ENCODE data around the gene ST6GALNAC3. TPM values are rescaled to one million over a fixed set of nuclear protein-coding genes. Genes with fewer than 3 reads are reported as not detected.

The ST6GALNAC3 gene
- total RNA-seq, 1 donor from 2014 or later = 22.0 TPM

DNA sequence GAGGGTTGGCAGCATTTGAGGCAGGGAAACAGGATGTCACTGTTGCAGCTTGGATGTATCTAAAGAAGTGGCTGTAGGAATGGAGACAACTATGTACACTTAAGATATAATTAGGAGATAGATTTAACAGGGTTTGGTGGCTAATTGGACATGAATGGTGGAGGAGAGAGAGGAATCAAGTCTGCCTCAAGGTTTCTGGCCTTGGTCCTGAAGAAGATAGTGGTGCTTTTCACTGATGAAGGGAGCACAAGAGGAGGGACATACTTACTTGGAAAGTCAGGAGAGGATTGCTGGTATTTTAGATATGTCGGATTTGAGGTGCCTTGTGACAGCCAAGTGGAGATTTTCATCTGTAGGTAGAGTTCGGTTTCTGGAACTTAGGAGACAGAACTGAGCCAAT lies 123.9 kb downstream of the ST6GALNAC3 start:
- Mint-ChIP-seq H3K27ac (ENCODE audit: unreplicated experiment) (peak overlapping the region; percentile 16), H3K4me3 (no peak overlapping the region), H3K27me3 (ENCODE audit: low read depth) (no peaks in the 10 kb centered on the region)

DNA sequence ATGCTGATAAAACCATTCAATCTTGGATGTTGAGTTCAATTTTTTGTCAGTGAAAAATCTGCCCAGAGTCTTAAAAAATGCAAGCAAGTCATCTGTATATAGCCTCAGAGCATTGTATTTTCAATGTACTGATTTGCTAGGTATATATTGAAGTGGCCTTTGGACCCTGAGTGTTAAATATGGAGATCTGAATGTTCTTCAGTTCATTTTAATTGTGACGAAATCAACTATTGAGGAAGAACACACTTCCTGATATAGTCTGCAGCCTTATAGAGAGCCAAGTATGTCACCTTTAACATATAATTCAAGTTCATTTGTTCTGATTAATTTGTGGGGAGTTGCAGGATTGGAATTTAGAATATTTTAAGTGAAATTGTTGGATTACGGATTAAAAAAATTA lies 128.1 kb downstream of the ST6GALNAC3 start:
- no peak for DNase-seq (ENCODE audit: low read depth, low spot score)
- Mint-ChIP-seq H3K9me3 (peaks cover 6% of the 10 kb centered on the region), H3K4me1 (peaks cover 9% of the 10 kb centered on the region), H3K36me3 (ENCODE audit: low read depth) (peaks cover 2% of the 10 kb centered on the region), H3K27me3 (ENCODE audit: low read depth) (no peaks in the 10 kb centered on the region), H3K27ac (ENCODE audit: unreplicated experiment) (no peak overlapping the region), H3K4me3 (no peak overlapping the region)
- TF ChIP-seq, protein P1, sequence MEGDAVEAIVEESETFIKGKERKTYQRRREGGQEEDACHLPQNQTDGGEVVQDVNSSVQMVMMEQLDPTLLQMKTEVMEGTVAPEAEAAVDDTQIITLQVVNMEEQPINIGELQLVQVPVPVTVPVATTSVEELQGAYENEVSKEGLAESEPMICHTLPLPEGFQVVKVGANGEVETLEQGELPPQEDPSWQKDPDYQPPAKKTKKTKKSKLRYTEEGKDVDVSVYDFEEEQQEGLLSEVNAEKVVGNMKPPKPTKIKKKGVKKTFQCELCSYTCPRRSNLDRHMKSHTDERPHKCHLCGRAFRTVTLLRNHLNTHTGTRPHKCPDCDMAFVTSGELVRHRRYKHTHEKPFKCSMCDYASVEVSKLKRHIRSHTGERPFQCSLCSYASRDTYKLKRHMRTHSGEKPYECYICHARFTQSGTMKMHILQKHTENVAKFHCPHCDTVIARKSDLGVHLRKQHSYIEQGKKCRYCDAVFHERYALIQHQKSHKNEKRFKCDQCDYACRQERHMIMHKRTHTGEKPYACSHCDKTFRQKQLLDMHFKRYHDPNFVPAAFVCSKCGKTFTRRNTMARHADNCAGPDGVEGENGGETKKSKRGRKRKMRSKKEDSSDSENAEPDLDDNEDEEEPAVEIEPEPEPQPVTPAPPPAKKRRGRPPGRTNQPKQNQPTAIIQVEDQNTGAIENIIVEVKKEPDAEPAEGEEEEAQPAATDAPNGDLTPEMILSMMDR (conservative IDR thresholded peaks at IDR 0.05) = no peak

More for the DNA sequence above, 123.9 kb downstream of the ST6GALNAC3 start:
- Mint-ChIP-seq H3K4me1 (peaks cover 4% of the 10 kb centered on the region), H3K9me3 (no peaks in the 10 kb centered on the region), H3K36me3 (ENCODE audit: low read depth) (peaks cover 2% of the 10 kb centered on the region)
- TF ChIP-seq, protein P1 (conservative IDR thresholded peaks at IDR 0.05) = no peak
- DNase-seq (ENCODE audit: low read depth, low spot score) = no peak

DNA sequence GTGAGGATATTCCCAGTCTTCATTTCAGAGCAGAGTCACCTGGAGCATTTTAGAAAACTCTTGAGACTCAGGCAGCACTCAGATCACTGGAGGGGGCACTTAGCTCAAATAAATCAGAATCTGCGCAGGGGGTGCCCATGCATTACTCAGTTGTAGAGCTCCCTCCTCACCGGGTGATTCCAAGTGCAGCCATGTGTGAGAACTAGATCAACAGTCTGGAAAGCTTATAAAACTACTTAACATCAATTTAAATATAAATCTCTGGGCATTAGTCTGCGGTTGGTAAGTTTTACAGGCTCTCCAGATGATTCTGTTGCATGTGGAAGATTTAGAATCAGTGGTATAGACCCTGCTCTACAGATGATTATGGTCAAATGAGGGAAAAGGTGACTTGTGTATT lies 128.6 kb downstream of the ST6GALNAC3 start:
- Mint-ChIP-seq H3K9me3 (peaks cover 6% of the 10 kb centered on the region), H3K27ac (ENCODE audit: unreplicated experiment) (no peak overlapping the region), H3K4me3 (no peak overlapping the region), H3K36me3 (ENCODE audit: low read depth) (peaks cover 2% of the 10 kb centered on the region), H3K4me1 (peaks cover 9% of the 10 kb centered on the region), H3K27me3 (ENCODE audit: low read depth) (no peaks in the 10 kb centered on the region)
- TF ChIP-seq, protein P1 (conservative IDR thresholded peaks at IDR 0.05) = no peak
- DNase-seq (ENCODE audit: low read depth, low spot score) = no peak

DNA sequence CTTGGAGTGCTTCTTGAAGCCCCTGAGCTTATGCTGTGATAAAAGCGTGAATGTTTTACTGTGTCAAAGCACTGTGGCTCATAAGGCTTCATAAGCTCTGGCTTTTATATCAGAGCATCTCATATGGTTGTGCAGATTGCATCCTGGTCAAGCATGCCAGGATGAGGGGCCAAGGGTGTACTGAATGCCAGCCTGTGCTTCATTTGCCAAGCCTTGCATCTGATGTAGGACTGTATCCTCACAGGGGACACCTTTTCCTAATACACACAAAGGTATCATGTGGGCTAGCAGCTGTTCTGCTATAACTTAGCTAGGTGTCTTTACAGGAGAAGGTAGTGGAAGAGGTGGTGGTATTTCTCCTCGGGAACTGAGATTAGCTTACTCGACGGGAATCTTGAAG lies 134.7 kb downstream of the ST6GALNAC3 start:
- TF ChIP-seq, protein P1 (conservative IDR thresholded peaks at IDR 0.05) = no peak
- Mint-ChIP-seq H3K36me3 (ENCODE audit: low read depth) (peaks cover 5% of the 10 kb centered on the region), H3K4me3 (no peak overlapping the region), H3K9me3 (peaks cover 6% of the 10 kb centered on the region), H3K4me1 (peaks cover 9% of the 10 kb centered on the region), H3K27me3 (ENCODE audit: low read depth) (no peaks in the 10 kb centered on the region), H3K27ac (ENCODE audit: unreplicated experiment) (no peak overlapping the region)
- DNase-seq (ENCODE audit: low read depth, low spot score) = no peak

DNA sequence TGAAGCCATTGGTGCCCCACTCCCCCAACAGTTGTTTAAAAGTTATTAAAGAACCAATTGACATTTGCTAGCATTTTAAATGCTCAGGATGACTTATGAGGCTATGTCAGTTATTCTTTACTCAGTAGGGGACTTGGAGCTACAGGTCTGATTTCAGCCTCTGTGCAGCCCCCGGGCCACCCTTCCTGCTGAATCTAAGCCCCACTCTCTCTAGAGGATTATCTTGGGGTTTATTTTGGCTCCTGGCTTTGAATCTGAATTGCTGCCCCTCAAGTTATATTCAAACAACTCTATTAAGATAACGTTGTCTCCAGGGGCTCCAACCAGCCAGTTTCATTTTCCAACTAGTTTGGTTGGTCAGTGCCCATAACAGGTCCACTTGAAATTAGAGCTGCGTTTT lies 135.1 kb downstream of the ST6GALNAC3 start:
- DNase-seq (ENCODE audit: low read depth, low spot score) = no peak
- Mint-ChIP-seq H3K9me3 (peaks cover 2% of the 10 kb centered on the region), H3K27me3 (ENCODE audit: low read depth) (no peaks in the 10 kb centered on the region), H3K4me3 (no peak overlapping the region), H3K27ac (ENCODE audit: unreplicated experiment) (no peak overlapping the region), H3K36me3 (ENCODE audit: low read depth) (peaks cover 5% of the 10 kb centered on the region), H3K4me1 (peaks cover 9% of the 10 kb centered on the region)
- TF ChIP-seq, protein P1 (conservative IDR thresholded peaks at IDR 0.05) = no peak

DNA sequence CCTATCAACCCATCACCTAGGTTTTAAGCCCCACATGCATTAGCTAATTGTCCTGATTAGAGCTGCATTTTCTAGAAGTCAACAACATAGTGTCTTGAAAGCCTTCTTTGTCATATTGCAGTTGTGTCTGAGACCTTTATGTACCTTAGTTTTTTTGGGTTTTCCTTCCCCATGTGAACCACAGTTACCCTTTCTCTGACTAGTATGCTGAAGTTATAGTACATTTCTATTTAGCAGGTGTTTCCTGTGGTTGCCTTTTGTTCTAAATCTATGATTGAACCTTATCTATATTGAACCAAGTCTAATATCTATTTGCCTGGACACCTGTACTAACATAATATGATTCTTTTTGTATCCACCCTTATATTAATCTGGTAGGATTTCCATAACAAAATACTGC lies 135.6 kb downstream of the ST6GALNAC3 start:
- H3K27ac Mint-ChIP-seq (ENCODE audit: unreplicated experiment) = no peak overlapping the region
- peaks cover 4% of the 10 kb centered on the region for H3K4me1 Mint-ChIP-seq
- TF ChIP-seq, protein P1 (conservative IDR thresholded peaks at IDR 0.05) = no peak
- H3K36me3 Mint-ChIP-seq (ENCODE audit: low read depth) = peaks cover 5% of the 10 kb centered on the region
- no peaks in the 10 kb centered on the region for H3K27me3 Mint-ChIP-seq (ENCODE audit: low read depth)
- no peak overlapping the region for H3K4me3 Mint-ChIP-seq
- no peaks in the 10 kb centered on the region for H3K9me3 Mint-ChIP-seq
- no peak for DNase-seq (ENCODE audit: low read depth, low spot score)

Measured in neural crest cell (in vitro differentiated cells).